ENCODE results near the gene SLC26A2. TPM values are rescaled to one million over a fixed set of nuclear protein-coding genes. Genes with fewer than 3 reads are reported as not detected.
"Not testable (repeated sequence)": the region's sequence is repeated elsewhere in the genome, so short reads cannot be mapped to it uniquely, and the experiment has no call there.

Gene SLC26A2
- total and polyA plus RNA-seq, 4 donors: 2.8 to 16.1 (median 8.6) TPM

DNA sequence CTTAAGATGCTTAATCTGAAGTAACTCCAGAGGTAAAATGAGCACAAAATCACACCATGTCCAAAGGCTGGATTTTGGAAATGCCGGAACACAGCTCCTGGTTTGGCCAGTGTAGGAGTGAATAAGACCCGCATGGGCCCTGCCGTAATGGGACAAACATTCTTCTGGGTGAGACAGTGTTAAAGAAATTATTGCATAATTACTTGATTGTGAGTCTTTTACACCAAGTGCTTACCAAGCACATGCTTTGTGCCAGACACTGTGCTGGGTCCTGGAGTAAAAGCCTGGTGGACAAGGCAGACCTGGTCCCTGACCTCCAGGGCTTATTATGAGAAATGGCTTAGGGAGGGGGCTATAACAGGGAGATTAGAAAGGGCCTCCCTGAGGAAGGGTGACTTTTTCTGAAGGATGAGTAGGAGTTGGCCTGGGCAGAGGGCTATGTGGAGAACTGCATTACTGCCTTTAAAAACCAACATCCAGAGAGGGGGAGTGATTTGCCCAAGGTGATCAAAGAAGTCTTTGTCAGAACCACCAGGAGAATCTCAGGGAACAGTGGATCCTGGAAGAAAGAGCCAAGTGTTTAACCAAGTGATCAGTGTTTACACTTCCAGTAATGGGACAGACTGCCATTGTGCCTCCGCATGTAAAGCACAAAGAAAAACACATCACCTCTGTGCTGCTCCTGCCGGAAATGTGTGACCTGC is 19.5 kb upstream of the SLC26A2 start:
- ATAC-seq (ENCODE audit: low FRiP score) (no peak), DNase-seq (no peak)
- Histone ChIP-seq H3K27me3 (ENCODE audit: control insufficient read depth in 1 of 2, insufficient read depth in 2 of 2, low read length in 1 of 2) (no peaks in the 10 kb centered on the region), H3K9me3 (ENCODE audit: control insufficient read depth, low read length) (no peaks in the 10 kb centered on the region), H3K4me3 (ENCODE audit: low read length in 2 of 2) (no peak overlapping the region), H3K27ac (ENCODE audit: low read depth in 1 of 2, low read length in 2 of 2) (no peak overlapping the region), H3K36me3 (ENCODE audit: control insufficient read depth in 1 of 2, insufficient read depth in 2 of 2, low read length in 1 of 2) (no peaks in the 10 kb centered on the region), H3K4me1 (ENCODE audit: control insufficient read depth in 1 of 2, insufficient read depth in 2 of 2, low read length in 2 of 2) (peaks cover 7 to 13% of the 10 kb centered on the region in 2 donors)
- intact Hi-C loops (cut with DNase I): no loop called here
- 94 to 98% methylated on average over 5 of the region's 5 CpGs for WGBS, 2 donors

DNA sequence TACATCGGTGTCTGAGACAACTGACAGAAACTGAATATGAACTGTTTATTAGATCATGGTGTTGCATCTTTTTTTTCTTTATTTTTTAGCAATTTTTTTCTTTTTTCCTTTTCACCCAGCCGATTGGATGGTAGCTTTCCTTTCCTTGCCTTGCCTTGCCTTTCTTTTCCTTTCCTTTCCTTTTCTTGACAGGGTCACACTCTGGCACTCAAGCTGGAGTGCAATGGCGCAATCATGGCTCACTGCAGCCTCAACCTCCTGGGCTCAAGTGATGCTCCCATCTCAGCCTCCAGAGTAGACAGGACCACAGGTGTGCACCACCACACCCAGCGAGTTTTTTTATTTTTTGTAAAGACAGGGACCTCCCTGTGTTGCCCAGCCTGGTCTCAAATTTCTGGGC is 18.8 kb upstream of the SLC26A2 start:
- H3K4me3 ChIP-seq (ENCODE audit: low read length in 2 of 2): no peak overlapping the region
- H3K27me3 ChIP-seq (ENCODE audit: control insufficient read depth in 1 of 2, insufficient read depth in 2 of 2, low read length in 1 of 2): no peaks in the 10 kb centered on the region
- intact Hi-C loops (cut with DNase I): no loop called here
- H3K9me3 ChIP-seq (ENCODE audit: control insufficient read depth, low read length): no peaks in the 10 kb centered on the region
- WGBS, 2 donors: 96 to 97% methylated on average over 4 of the region's 4 CpGs
- ATAC-seq (ENCODE audit: low FRiP score): no peak
- no peak overlapping the region for H3K27ac ChIP-seq (ENCODE audit: low read depth in 1 of 2, low read length in 2 of 2)
- H3K4me1 ChIP-seq (ENCODE audit: control insufficient read depth in 1 of 2, insufficient read depth in 2 of 2, low read length in 2 of 2): peaks cover 7 to 13% of the 10 kb centered on the region in 2 donors
- no peak for DNase-seq
- no peaks in the 10 kb centered on the region for H3K36me3 ChIP-seq (ENCODE audit: control insufficient read depth in 1 of 2, insufficient read depth in 2 of 2, low read length in 1 of 2)

- intact Hi-C loops (cut with DNase I): no loop called here
- Histone ChIP-seq H3K4me3 (ENCODE audit: low read length in 2 of 2) (no peak overlapping the region), H3K36me3 (ENCODE audit: control insufficient read depth in 1 of 2, insufficient read depth in 2 of 2, low read length in 1 of 2) (no peaks in the 10 kb centered on the region), H3K27me3 (ENCODE audit: control insufficient read depth in 1 of 2, insufficient read depth in 2 of 2, low read length in 1 of 2) (no peaks in the 10 kb centered on the region), H3K27ac (ENCODE audit: low read depth in 1 of 2, low read length in 2 of 2) (no peak overlapping the region), H3K4me1 (ENCODE audit: control insufficient read depth in 1 of 2, insufficient read depth in 2 of 2, low read length in 2 of 2) (peaks cover 7 to 13% of the 10 kb centered on the region in 2 donors), H3K9me3 (ENCODE audit: control insufficient read depth, low read length) (no peaks in the 10 kb centered on the region)
- no peak for ATAC-seq (ENCODE audit: low FRiP score)
- 94 to 98% methylated on average over 2 of the region's 2 CpGs for WGBS, 2 donors
- DNase-seq: no peak
Observed at GRCh38 chr5:149942199-149942598, 18.4 kb upstream of the SLC26A2 start.

DNA sequence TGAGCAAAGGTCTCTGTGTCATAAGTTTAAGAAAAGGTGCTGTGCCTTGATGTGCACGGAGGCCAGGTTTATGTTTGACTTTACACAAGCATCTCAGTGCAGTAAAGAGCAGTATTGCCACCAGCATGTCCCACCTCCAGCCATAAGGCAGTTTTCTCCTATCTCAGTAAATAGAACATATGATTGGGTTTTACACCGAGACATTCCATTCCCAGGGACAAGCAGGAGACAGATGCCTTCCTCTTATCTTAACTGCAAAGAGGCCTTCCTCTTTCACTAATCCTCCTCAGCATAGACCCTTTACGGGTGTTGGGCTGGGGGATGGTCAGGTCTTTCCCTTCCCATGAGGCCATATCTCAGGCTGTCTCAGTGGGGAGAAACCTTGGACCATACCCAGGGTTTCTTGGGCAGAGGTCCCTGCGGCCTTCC is 17.8 kb upstream of the SLC26A2 start:
- H3K36me3 ChIP-seq (ENCODE audit: control insufficient read depth in 1 of 2, insufficient read depth in 2 of 2, low read length in 1 of 2); ATAC-seq (ENCODE audit: low FRiP score); H3K4me1 ChIP-seq (ENCODE audit: control insufficient read depth in 1 of 2, insufficient read depth in 2 of 2, low read length in 2 of 2); H3K4me3 ChIP-seq (ENCODE audit: low read length in 2 of 2); H3K27ac ChIP-seq (ENCODE audit: low read depth in 1 of 2, low read length in 2 of 2); intact Hi-C loops (cut with DNase I); H3K9me3 ChIP-seq (ENCODE audit: control insufficient read depth, low read length); H3K27me3 ChIP-seq (ENCODE audit: control insufficient read depth in 1 of 2, insufficient read depth in 2 of 2, low read length in 1 of 2); DNase-seq: not testable (repeated sequence)
- WGBS, 2 donors: 72 to 74% methylated on average over 4 of the region's 4 CpGs

DNA sequence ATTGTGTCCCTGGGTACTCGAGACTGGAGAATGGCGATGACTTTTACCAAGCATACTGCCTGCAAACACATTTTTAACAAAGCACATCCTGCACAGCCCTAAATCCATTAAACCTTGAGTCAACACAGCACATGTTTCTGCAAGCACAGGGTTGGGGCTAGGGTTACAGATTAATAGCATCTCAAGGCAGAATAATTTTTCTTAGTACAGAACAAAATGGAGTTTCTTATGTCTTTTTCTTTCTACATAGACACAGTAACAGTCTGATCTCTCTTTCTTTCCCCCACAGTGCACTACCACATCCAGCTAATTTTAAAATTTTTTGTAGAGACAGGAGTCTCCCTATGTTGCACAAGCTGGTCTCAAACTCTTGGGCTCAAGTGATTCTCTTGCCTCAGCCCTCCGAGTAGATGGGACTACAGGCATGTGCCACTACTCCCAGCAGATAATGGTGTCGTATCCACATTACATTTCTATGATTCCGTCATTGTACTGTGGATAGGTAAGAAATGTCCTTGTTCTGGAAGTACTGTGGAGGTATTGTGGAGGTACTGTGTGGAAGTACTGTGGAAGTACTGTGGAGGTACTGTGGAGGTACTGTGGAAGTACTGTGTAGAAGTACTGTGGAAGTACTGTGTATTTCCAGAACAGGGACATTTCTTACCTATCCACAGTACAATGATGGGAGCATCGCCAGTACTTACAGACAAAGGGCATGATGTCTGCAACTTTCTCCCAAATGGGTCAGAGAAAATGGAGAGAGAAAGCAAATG is 17.2 kb upstream of the SLC26A2 start:
- ATAC-seq (ENCODE audit: low FRiP score); DNase-seq; H3K27me3 ChIP-seq (ENCODE audit: control insufficient read depth in 1 of 2, insufficient read depth in 2 of 2, low read length in 1 of 2); intact Hi-C loops (cut with DNase I); H3K4me1 ChIP-seq (ENCODE audit: control insufficient read depth in 1 of 2, insufficient read depth in 2 of 2, low read length in 2 of 2); H3K36me3 ChIP-seq (ENCODE audit: control insufficient read depth in 1 of 2, insufficient read depth in 2 of 2, low read length in 1 of 2); H3K27ac ChIP-seq (ENCODE audit: low read depth in 1 of 2, low read length in 2 of 2); H3K4me3 ChIP-seq (ENCODE audit: low read length in 2 of 2); H3K9me3 ChIP-seq (ENCODE audit: control insufficient read depth, low read length): not testable (repeated sequence)
- 80 to 83% methylated on average over 6 of the region's 6 CpGs for WGBS, 2 donors

- Histone ChIP-seq H3K27ac (ENCODE audit: low read depth in 1 of 2, low read length in 2 of 2) (no peak within 1 kb of the TSS), H3K9me3 (ENCODE audit: control insufficient read depth, low read length) (no peaks in the 10 kb centered on the region), H3K27me3 (ENCODE audit: control insufficient read depth in 1 of 2, insufficient read depth in 2 of 2, low read length in 1 of 2) (no peaks in the 10 kb centered on the region), H3K4me3 (ENCODE audit: low read length in 2 of 2) (no peak within 1 kb of the TSS), H3K36me3 (ENCODE audit: control insufficient read depth in 1 of 2, insufficient read depth in 2 of 2, low read length in 1 of 2) (no peaks in the 10 kb centered on the region), H3K4me1 (ENCODE audit: control insufficient read depth in 1 of 2, insufficient read depth in 2 of 2, low read length in 2 of 2) (no peaks in the 10 kb centered on the region)
- ATAC-seq (ENCODE audit: low FRiP score) (no peak), DNase-seq (no peak)
- intact Hi-C loops (cut with DNase I): no loop called here
- 92 to 93% methylated on average over 2 of the region's 2 CpGs for WGBS, 2 donors
Observed at GRCh38 chr5:149944666-149945065, 15.9 kb upstream of the SLC26A2 start, which contains the start of gene PDE6A. Gene PDE6A, minus strand, starts transcription at chr5:149944793. Its CDS starts 120 bp downstream, at chr5:149944673.

- ATAC-seq (ENCODE audit: low FRiP score) (no peak), DNase-seq (no peak)
- H3K4me3 ChIP-seq (ENCODE audit: low read length in 2 of 2): no peak overlapping the region
- no peak overlapping the region for H3K27ac ChIP-seq (ENCODE audit: low read depth in 1 of 2, low read length in 2 of 2)
- WGBS, 2 donors: 92 to 93% methylated on average over 3 of the region's 3 CpGs
- H3K9me3 ChIP-seq (ENCODE audit: control insufficient read depth, low read length): no peaks in the 10 kb centered on the region
- intact Hi-C loops (cut with DNase I): no loop called here
- no peaks in the 10 kb centered on the region for H3K36me3 ChIP-seq (ENCODE audit: control insufficient read depth in 1 of 2, insufficient read depth in 2 of 2, low read length in 1 of 2)
- H3K27me3 ChIP-seq (ENCODE audit: control insufficient read depth in 1 of 2, insufficient read depth in 2 of 2, low read length in 1 of 2): no peaks in the 10 kb centered on the region
- H3K4me1 ChIP-seq (ENCODE audit: control insufficient read depth in 1 of 2, insufficient read depth in 2 of 2, low read length in 2 of 2): no peaks in the 10 kb centered on the region
Observed at GRCh38 chr5:149946118-149946517, 14.4 kb upstream of the SLC26A2 start.

DNA sequence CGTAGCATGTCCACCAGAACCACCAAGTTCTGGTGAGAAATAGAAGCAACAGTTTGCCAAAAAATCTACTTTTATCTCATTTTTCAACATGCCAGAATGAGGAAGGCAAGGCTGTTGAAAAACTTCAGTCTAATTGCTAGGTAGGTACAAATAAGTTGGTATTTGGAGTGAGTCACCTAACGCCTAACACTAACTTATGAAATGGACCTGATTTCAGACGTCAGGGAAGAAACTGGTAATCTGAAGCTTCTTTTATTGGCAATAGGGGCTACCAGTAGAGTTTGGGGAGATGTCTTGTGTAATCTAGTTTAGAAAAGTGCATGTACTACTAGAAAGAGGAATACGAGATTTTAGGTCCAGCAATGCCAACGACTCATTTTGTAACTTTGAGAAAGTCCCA is 11.6 kb upstream of the SLC26A2 start:
- H3K4me3 ChIP-seq (ENCODE audit: low read length in 2 of 2): no peak overlapping the region
- intact Hi-C loops (cut with DNase I): no loop called here
- no peak for DNase-seq
- H3K4me1 ChIP-seq (ENCODE audit: control insufficient read depth in 1 of 2, insufficient read depth in 2 of 2, low read length in 2 of 2): no peaks in the 10 kb centered on the region
- no peak overlapping the region for H3K27ac ChIP-seq (ENCODE audit: low read depth in 1 of 2, low read length in 2 of 2)
- no peaks in the 10 kb centered on the region for H3K9me3 ChIP-seq (ENCODE audit: control insufficient read depth, low read length)
- 88 to 92% methylated on average over 5 of the region's 5 CpGs for WGBS, 2 donors
- no peaks in the 10 kb centered on the region for H3K36me3 ChIP-seq (ENCODE audit: control insufficient read depth in 1 of 2, insufficient read depth in 2 of 2, low read length in 1 of 2)
- no peak for ATAC-seq (ENCODE audit: low FRiP score)
- no peaks in the 10 kb centered on the region for H3K27me3 ChIP-seq (ENCODE audit: control insufficient read depth in 1 of 2, insufficient read depth in 2 of 2, low read length in 1 of 2)

All from aorta (tissue), 5 donors.